COLO668 (cell line): ENCODE measurements around the gene ARL17B.
A peak's percentile ranks its signal among the peaks of the same experiment; 100 is the strongest.
"Not testable (repeated sequence)": the region's sequence is repeated elsewhere in the genome, so short reads cannot be mapped to it uniquely, and the experiment has no call there.

Source experiments
- DNase-seq: peaks from one replicate; lab custom pipeline; 2025; ENCODE audit not compliant: unreplicated experiment; lab: John Stamatoyannopoulos, UW

Gene ARL17B

DNA sequence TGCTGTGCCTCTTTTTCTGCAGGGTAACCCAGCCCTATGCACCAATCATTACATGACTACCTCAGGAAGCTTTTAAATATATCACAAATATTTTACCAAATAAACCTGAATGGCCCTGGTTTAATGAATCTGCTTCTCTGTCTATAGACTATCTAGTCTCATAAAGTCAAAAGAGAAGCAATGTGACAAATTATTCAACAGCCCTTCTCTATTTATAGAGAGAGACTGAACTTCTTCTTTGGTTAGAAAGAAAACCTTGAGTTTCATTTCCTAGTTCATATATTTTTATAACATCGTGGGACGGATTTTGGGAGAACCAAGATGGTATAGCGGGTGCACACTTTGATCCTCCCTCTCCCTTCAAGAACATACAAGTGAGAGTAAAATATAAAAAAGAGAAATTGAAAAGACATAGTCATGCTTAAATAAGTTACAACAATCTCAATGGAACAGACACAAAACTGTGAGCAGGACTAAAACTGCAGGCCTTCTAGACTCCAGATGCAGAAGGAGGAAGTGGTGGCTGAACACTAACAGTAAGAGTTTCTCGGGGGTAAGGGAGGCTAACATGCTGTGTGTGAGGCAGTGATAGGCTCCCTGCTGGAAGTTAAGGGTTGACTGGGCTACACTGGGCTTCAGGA, 70.5 kb downstream of the ARL17B start:
- not testable (repeated sequence) for DNase-seq

DNA sequence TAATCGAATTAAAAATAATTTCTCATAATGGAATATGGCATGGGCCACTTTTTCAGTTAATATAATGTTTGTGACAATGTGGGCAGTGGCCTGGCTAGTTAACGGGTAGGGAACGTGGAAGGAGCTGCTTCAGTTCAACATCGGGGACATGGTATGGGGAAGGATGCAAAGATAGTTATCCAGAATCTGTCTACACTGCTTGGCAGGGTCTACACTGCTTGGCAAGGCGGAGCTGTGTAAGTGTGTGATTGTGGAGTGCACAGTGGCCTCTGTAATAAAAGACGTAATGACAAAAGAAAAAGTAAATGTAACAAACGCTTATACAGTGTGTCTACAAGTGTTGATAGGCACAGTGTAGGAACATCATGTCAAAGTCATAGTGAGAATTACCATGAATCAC, 74.0 kb downstream of the ARL17B start:
- DNase-seq: not testable (repeated sequence)

DNA sequence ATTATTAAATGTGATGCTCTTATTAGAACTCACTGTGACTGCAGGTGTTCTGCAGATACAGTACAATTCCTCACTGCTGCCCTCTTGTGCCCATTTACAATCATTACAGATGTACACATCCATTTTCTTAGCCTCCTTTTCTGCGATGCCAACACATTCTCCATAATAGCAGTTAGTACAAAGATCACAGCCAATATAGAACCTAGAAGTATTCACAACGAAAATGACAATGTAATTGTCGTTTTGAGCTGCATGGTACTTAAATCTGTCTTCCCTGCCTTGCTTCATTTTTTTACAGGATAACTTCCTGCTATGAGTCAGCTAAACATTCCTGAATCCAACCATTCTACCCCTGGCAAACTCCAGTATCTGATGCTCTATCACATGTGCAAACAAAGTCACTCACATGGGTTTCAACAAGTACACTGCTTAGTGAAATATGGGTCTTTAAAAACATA, 74.8 kb downstream of the ARL17B start:
- DNase-seq: peak; percentile 66

DNA sequence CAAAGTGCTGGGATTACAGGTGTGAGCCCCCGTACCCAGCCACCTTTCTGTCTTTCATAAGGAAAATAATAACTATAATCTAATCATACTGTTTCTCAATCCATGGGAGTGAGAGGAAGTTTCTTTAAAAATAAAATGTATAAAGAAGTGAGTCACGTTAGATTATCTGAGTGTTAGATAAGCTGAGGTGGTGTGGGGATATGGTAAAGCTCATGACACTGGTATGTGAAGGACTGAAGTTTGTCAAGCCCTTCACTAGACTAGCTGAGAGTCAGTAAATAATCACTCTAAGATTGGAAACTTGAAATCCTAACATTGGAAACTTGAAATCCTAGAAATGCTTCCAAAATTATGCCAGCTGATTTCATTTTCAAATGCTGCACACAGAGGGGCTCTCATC, 76.1 kb downstream of the ARL17B start:
- not testable (repeated sequence) for DNase-seq

DNA sequence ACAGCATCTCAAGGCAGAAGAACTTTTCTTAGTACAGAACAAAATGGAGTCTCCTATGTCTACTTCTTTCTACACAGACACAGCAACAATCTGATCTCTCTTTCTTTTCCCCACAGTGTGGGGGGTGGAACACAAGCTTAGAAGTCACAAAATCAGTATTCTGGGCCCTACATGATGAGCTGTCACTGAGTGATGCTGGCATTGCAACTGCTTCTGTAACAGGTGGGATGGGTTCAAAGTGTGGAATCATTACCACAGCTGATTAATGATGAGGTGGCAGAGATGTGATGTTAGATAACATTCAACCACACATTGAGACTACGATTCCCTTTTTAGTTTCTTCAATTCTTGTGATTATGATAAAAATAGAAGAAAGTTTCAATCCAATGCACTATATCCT, 77.1 kb downstream of the ARL17B start:
- not testable (repeated sequence) for DNase-seq

DNA sequence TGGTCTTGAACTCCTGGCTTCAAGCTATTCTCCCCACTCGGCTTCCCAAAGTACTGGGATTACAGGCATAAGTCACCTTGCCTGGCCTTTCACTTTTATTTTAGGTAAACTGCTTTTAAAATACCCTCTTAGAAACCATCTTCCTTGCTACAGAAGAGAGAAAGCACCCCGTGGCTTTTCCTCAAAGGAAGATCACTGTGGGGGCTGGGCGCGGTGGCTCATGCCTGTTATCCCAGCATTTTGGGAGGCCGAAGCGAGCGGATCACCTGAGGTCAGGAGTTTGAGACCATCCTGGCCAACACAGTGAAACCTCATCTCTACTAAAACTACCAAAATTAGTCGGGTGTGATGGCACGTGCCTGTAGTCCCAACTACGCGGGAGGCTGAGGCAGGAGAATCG, 78.9 kb downstream of the ARL17B start:
- DNase-seq: not testable (repeated sequence)

DNA sequence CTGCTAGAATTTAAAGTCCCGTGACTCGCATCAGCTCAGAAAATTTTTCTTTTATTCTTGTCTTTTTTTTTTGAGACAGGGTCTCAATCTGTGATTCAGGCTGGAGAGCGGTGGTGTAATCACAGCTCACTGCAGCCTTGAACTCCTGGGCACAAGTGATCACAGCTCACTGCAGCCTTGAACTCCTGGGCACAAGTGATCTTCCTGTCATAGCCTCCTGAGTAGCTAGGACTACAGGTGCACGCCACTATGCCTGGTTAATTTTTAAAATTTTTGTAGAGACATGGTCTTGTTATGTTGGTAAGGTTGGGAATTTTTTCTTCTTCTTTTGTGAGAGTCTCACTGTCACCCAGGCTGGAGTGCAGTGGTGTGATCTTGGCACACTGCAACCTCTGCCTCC, 80.2 kb downstream of the ARL17B start:
- not testable (repeated sequence) for DNase-seq

DNA sequence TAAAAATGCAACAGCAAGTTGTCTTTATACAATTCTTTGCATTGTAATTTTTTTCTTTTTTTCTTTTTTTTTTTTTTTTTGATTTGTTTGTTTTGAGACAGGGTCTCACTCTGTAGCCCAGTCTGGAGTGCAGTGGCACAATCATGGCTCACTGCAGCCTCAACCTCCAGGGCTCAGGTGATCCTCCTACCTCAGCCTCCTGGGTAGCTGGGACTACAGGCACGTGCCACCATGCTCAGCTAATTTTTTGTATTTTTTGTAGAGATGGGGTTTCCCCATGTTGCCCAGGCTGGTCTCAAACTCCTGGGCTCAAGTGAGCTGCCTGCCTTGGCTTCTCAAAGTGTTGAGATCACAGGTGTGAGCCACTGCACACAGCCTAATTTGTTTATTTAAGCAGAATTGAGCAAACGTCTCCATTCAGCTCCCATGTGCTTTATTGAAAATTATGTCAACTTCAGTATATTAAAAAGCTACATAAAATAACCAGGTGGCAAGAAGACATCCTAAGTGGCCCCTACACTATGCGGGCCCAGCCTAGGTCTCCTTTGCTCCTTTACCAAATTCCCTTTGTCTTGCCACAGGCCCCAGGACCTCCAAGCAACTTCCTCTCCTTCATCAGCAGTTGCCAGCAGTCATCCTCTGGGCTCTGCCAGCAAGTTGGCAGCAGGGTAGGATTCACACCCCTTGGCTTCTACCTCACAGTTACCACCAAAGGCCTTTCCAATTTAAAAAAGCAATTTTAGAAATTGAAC, 84.7 kb downstream of the ARL17B start:
- peak; percentile 36 for DNase-seq

DNA sequence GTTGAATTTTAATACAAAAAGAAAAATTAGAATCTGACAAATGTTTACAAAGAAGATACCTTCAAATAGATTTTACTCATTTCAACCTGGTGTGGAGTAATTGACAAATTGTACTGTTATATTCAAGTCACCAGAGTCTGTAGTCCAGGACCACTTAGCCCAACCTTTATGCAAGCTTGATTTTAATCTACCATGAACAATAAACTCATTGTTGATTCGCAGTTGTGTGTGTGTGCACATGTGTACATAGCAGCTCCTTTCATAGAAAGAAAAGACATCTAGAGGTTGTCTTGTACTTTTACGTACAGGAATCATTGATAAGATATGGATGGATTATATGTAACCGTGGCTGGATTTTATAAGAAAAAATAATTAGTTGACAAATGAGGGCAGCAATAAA, 87.3 kb downstream of the ARL17B start:
- DNase-seq: no peak

DNA sequence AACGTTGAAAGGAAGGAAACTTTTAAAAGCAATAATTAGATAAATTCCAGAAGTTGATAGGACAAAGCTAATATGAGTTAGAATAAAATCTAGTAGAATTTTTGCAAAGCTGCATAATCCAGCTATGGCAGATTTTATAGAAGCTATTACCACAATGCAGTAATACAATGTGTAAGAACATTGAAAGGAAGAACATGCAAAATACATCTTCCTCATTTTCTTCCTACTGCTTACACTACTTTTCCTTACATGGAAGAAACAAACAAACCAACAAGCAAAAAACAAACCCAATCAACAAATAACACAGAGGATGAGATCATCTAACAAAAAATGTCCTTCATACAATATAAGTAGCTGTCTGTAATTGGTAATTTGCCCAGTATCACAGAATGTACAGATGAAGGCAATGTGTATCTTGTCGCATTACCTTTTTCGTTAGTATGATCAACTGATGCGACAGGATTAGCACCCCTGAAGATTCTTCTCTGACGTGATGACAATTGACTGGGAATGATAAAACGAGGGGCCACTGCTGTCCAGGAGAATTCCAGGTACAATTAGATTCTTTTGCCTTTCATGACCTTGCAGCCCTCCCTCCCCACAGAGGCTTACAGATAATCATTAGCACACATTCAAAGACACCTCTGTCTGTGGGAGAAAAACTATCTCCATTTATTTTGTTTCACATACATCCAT, 87.9 kb downstream of the ARL17B start:
- DNase-seq: no peak

DNA sequence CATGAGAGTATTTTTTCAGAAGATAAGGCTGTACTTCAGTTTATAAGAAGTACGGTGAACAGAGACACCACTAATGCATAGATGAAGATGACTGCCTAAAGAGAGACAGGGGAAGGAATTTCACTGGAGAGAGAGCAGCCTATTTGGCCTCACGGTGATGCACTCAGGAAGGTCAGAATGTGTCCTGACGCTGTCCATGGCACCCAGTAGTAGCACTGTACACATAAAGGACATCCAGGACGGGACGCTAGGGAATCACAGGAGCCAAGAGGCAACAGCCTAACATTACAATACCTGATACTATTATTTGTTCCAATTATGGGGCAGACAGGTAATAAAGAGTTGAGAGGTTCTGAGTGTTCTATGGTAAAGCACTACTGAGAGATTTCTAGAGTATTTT, 91.5 kb downstream of the ARL17B start:
- DNase-seq: peak; percentile 23

DNA sequence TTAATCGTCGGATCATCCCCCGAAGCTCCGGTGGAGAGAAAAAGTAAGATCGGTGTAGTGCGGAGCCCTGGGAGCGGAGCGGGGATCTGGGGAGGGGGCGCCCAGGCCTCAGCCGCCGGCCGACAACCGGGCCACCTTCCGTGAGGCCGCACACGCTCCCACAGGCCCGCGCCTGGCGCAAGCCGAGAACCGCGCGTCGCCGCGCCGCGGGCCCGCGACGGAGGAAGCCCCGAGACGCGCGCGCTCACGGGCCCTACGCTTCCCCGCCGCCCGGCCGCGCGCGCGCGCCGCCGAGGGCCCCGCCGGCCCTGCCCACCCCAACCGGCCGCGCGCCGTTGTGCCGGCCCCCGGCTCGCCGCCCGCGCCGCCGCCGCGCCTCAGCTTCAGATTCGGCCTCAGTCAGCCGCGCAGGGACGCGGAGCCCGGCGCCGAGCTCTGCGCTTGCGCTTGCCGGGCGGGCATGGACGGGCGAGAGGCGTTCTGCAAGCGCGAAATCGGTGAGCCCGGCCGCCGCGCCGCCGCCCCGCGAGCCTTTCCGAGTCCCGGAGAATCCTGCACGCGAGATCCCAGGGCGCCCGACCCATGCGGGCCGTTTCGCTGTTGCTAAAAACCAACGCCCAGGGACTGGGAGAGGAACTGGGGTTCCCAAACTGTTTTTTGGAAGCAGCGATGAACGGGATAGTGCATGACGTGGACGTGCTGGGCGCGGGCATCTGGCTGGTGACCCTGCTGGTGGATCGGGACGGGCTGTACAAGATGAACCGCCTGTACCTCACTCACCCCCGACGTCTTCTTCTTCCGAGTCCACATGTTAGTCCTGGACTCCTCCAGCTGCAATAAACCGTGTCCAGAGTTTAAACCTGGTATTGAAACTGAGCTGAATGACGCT, 94.7 kb downstream of the ARL17B start:
- DNase-seq: peak; percentile 97

DNA sequence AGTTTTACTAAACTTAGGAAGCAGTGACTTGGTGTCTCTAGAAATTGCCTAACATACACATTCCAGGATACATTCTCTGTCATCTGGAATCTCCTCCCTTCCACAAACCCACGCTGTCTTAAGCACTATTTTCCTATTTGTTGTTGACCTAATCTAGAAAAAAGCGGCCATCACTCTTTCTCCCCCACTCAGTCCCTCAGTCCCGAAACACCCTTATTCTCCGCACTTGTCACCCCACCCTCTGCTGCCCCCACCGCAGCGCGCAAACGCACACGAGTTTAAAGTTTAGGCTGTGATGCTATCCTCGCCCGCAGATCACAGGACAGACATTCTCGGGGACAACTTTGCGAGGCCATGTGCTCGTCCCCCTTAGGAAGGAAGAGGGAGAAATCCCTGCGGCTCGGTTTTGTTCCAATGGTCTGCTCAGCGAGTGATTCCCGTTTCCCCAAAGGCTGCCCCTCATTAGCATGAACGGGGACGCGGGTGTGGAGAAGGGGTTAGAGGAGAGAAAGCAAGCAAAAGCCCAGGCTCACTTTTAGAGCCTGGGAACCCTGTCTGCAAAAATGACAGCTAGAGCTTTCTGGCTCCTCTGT, 95.4 kb downstream of the ARL17B start:
- DNase-seq: not testable (repeated sequence)

DNA sequence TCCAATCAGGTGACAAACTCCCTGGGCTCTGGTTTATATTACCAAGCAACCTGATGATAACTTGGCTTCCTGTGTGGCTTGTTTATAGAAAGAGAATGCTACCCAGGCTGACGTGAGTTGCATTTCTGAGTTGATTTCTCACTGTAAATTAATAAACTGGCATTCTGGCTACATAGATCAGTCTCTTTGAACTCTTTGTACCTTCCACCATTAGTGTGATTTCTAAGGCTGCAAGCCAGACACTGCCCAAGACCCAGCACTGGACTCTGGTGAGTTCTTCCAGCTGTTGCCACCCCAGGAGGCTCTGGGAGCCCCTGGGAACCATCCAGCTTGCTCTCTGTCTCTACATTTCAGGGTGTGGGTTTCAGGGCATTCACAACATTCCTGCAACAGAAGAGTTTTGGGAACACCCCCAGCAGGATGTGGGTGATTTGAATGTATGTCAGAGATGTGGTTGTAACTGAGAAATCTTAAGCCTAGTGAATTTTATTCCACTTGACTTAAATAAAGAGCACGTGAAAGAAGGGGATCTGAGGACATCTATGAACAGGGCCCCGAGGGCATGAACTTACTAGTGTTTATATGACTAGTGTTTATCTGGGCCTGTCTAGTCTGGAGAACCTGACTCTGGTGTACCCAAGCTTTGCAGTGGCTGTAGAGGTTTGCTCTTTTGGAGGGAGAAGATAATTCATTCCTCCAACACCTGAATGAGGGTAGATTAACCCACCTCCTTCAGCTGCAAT, 96.9 kb downstream of the ARL17B start:
- DNase-seq: peak; percentile 34

DNA sequence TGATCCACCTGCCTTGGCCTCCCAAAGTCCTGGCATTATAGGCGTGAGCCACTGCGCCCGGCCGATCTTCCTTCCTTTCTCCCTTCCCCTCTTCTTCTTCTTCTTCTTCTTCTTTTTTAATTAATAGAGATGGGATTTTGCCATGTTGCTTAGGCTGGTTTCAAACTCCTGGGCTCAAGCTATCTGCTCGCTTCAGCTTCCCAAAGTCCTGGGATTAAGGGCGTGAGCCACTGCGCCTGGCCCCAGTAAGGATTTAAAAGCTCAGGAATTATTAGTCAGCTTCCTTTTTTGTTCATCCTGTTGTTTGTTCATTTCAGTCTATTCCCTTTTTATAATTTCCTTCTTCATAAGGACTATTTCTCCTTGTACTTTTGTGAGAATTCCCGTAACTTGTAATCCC, 99.3 kb downstream of the ARL17B start:
- no peak for DNase-seq

DNA sequence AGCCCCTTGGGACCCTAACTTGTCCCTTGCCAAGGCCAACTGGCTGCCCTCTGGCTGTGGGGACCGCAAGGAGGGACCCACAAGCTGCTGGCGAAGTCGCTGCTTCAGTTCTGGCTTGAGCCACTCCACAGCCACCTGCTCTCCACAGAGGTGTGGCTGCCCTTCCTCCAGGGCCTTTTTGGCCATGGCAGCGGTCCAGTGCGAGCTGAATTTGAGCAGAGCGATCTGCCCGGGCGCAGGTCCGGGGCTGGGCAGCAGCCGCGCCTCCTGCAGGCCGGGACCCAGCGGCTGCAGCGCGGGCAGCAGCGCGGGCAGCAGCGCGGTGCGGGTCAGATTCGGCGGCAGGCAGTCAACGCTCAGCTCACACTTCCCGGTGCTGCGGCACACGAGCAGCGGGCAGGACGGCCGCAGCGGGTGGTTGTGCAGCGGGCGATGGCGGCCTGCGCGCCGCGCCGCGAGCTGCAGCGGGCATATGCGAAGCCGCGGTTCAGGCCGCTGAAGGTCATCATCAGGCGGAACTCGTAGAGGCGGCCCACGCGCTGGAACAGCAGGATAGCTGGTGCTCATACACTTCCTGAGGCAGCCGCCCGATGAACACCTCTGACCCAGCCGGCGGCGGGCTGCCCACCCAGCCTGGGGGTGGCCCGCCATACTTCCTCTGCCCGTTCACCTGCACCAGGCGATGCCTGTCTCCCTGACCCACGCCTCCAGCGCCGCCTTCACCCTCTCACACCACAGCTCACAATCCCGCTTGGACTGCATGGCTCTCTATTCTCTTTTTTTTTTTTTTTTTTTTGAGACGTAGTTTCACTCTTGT, 101.5 kb downstream of the ARL17B start:
- DNase-seq: peak; percentile 49

DNA sequence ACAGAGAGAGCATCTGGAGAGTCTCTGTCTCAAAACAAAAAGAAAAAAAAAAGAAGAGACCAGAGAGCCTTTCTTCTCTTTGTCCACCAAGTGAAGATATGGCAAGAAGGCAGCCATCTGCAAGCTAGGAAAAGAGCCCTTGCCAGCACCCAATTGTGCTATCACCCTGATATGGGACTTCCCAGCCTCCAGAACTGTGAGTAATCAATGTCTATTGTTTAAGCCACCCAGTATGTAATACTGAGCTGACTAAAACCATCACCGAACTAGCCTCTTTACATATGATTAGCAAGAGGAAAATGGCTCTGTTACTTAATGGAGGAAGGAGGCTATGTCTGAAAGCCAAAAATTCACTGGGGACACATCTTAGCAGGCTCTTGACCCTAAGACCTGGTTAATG, 105.2 kb downstream of the ARL17B start:
- not testable (repeated sequence) for DNase-seq

DNA sequence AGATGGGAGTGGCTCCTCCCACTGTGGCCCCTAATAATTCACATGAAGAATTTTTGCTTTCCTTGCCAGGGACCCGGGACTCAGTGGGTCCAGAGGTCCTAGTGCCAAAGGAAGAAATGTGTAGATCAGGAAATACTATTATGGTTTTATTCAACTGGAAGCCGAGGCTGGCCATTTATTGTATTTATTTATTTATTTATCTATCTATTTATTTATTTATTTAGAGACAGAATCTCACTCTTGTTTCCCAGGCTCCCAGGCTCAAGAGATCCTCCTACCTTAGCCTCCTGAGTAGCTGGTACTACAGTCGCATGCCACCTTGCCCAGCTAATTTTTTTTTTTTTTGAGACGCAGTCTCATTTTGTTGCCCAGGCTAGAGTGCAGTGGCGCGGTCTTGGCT, 107.4 kb downstream of the ARL17B start:
- not testable (repeated sequence) for DNase-seq

DNA sequence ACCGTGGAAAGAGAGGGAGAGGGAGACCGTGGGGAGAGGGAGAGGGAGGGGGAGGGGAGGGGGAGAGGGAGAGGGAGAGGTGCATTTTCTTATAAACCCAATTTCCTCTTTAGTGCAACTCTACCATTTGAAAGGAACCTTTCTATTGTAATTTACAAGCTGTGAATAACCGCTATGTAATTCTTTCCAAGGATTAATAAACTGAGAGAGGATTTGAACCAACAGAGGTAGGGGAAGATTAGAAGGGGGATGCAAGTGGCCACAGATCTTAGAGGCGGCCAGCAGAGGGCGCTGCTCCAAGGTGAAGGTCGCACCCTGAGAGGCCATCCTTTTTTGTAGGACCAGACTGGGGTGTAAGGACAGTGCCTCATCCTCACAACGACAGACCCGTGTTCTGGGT, 107.8 kb downstream of the ARL17B start:
- DNase-seq: peak; percentile 74
